Neural progenitor cell (in vitro differentiated cells): Measurements from ENCODE around the gene ZFPM1.

Experiments used
- CTCF ChIP-seq: fragments of 200-600 bp; sonication (generic); IDR thresholded peaks from 2 replicates; pipeline ENCODE4 v1.5.1; 2017; ENCODE audit warnings: antibody characterized with exemption, mild to moderate bottlenecking
- EZH2phosphoT487 ChIP-seq: fragments of 200-600 bp; sonication (generic); IDR thresholded peaks from 2 replicates; pipeline ENCODE4 v1.6.1; 2017; ENCODE audit warnings: antibody characterized with exemption

- TF ChIP-seq CTCF: no peak
- TF ChIP-seq EZH2phosphoT487: no peak
Observed at GRCh38 chr16:88582912-88583575, 130.0 kb downstream of the ZFPM1 start.
